GM12891 (cell line): Measurements from ENCODE around the gene MTG1.

Source experiments
- DNase-seq: peaks from one replicate; pipeline ENCODE4 v3.0.0; 2011; ENCODE audit warnings: low spot score; ENCODE audit not compliant: insufficient read length
- FAIRE-seq: peaks from 2 replicates; lab custom pipeline; 2011; peaks lifted over from hg19 to GRCh38; lab: Jason Lieb, UNC
- PAX5 ChIP-seq: IDR thresholded peaks from 2 replicates; pipeline ENCODE4 v1.6.1; 2011; ENCODE audit warnings: low read length, moderate library complexity, mild to moderate bottlenecking; ENCODE audit not compliant: insufficient read depth, severe bottlenecking
- POLR2A ChIP-seq: IDR thresholded peaks from 2 replicates; pipeline ENCODE4 v1.6.1; 2011; ENCODE audit warnings: low read depth, low read length, control low read depth
- POLR2AphosphoS5 ChIP-seq: IDR thresholded peaks from 2 replicates; pipeline ENCODE4 v1.6.1; 2011; ENCODE audit warnings: low read depth, low read length, control low read depth
- POU2F2 ChIP-seq: IDR thresholded peaks from 2 replicates; pipeline ENCODE4 v1.6.1; 2011; ENCODE audit warnings: low read depth, mild to moderate bottlenecking, control low read depth, low read length, moderate library complexity
- SPI1 ChIP-seq: IDR thresholded peaks from 2 replicates; pipeline ENCODE4 v1.6.1; 2011; ENCODE audit warnings: low read depth, low read length, control low read depth
- TAF1 ChIP-seq: IDR thresholded peaks from 2 replicates; pipeline ENCODE4 v1.6.1; 2011; ENCODE audit warnings: low read depth, low read length, control low read depth

The MTG1 gene

DNA sequence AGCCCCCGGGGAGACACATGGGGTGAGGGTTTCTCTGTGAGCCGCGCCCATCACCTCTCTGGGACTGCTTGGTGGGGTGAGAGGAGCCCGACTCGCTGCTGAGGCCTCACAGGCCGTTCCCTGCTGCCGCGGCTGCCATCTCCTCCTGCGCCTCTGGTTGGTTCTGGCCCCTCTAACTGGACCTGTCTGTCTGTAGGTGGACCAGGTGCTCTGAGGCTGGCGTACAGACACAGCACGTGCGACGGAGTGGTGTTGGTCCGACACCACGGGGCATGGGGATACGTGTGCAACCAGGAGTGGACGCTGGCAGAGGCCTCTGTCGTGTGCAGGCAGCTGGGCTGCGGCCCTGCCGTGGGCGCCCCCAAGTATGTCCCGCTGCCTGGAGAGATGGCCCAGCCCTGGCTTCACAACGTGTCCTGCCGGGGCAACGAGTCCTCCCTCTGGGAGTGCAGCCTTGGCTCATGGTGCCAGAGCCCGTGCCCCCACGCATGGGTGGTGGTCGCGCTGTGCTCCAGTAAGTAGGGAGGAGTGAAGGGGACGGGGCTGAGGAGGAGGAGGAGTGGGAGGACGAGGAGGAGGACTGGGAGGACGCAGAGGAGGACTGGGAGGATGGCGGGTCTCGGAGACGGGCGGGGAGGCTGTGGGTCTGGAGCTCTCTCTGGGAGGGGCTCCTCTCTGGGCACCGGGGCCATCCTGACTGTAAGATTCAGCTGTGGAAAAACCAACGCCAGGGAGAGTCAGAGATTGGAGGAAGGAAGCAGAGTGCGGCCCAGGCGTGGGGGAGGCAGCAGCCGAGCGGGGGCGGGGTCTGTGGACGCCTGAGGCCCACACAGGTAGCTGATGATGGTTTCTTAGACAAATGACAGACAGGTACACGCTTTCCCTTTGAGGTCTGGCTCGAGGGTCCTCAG is 62.3 kb downstream of the MTG1 start:
- no peak for TF ChIP-seq POLR2AphosphoS5
- TF ChIP-seq POLR2A, result no peak
- no peak for TF ChIP-seq TAF1
- TF ChIP-seq PAX5, result no peak
- TF ChIP-seq POU2F2, result no peak
- peak; percentile 14 for DNase-seq
- no peak for FAIRE-seq

DNA sequence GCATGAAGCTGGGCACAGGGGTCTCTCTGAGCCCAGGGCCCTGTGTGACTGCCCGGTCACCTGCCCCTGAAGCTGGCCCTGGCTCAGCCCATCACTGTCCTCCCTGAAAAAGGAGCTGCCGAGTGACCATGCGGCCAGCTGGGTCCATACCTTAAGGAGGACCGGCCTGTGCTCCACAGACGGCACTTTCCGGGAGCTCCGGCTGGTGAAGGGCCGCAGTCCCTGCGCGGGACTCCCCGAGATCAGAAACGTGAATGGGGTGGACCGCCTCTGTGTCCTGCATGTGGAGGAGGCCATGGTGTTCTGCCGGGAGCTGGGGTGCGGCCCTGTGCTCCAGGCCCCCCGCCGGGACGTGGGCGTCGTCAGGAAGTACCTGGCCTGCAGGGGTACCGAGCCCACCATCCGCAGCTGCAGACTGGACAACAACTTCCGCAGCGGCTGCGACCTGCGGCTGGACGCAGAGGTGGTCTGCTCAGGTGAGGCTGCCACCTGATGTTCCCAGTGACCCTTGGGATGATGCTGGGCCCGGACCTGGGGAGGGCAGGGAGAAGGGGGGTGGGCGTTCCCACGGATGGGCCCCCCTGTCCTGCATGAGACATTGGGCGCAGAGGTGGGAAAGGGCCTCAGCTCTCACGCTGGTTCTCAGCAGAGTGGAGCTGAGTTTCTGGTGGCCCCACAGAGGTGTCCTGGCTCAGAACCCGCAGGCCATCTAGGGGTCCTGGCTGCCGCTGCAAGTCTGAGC is 63.3 kb downstream of the MTG1 start:
- FAIRE-seq, result no peak
- TF ChIP-seq SPI1 (no peak), POLR2AphosphoS5 (no peak), POLR2A (no peak), POU2F2 (no peak), TAF1 (no peak), PAX5 (no peak)

DNA sequence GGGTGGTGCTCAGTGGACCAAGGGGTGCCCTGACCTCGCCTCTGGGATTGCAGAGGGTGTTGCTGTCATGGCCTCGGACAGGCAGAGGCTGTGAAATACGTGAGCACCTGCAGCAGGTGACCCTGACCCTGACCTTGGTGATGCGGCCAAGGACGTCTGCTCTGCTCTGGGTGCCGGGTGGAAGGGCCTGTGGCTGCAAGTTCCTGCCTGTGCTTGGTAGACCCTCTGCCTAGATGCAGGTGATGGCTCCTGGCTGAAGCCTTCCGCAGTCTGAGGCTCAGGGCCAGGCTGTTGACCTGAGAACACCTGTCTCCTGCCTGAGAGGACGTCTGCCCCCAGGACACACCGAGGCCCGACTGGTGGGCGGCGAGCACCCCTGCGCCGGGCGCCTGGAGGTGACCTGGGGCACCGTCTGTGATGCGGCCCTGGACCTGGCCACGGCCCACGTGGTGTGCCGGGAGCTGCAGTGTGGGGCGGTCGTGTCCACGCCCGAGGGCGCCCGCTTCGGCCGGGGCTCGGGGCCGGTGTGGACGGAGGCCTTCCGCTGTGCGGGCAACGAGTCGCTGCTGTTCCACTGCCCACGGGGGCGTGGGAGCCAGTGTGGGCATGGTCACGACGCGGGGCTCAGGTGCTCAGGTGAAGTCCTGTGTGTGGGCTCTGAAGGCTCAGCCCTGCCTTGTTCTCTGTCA is 64.2 kb downstream of the MTG1 start:
- FAIRE-seq (no peak), DNase-seq (no peak)
- TF ChIP-seq TAF1, result no peak
- TF ChIP-seq SPI1, result no peak
- TF ChIP-seq POLR2A, result no peak
- no peak for TF ChIP-seq POLR2AphosphoS5
- no peak for TF ChIP-seq POU2F2
- TF ChIP-seq PAX5, result no peak

More for the DNA sequence above, 63.3 kb downstream of the MTG1 start:
- DNase-seq, result no peak

GRCh38 chr10:133458710-133459453 is 64.9 kb downstream of the MTG1 start:
- FAIRE-seq (no peak), DNase-seq (no peak)
- no peak for TF ChIP-seq PAX5
- no peak for TF ChIP-seq POU2F2
- TF ChIP-seq TAF1, result no peak
- no peak for TF ChIP-seq SPI1
- no peak for TF ChIP-seq POLR2AphosphoS5
- no peak for TF ChIP-seq POLR2A

DNA sequence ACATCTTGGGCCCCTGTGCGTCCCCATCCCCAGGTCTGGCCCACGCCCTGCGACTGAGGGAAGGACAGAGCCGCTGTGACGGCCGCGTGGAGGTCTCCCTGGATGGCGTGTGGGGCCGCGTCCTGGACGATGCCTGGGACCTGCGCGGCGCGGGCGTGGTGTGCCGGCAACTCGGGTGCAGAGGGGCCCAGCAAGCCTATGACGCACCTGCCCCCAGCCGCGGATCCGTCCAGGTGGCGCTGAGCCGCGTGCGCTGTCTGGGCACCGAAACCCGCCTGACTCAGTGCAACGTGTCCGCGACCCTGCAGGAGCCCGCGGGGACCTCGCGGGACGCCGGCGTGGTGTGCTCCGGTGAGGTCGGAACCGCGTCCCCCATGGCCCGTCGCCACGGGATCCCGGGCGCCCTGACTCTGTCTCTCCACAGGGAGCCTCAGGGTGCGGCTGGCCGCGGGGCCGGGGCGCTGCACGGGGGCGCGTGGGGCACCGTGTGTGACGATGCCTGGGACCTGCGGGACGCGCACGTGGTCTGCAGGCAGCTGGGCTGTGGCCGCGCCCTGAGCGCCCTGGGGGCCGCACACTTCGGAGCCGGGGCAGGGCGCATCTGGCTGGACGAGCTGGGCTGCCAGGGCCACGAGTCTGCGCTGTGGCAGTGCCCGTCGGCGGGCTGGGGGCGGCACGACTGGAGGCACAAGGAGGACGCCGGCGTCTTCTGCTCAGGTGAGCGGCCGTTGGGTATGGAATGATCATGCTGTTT is 65.7 kb downstream of the MTG1 start:
- DNase-seq (no peak), FAIRE-seq (no peak)
- TF ChIP-seq POLR2A, result no peak
- TF ChIP-seq POLR2AphosphoS5, result no peak
- no peak for TF ChIP-seq TAF1
- no peak for TF ChIP-seq PAX5
- TF ChIP-seq POU2F2, result no peak
- TF ChIP-seq SPI1, result no peak

- no peak for DNase-seq
- TF ChIP-seq TAF1 (no peak), POLR2A (no peak), POU2F2 (no peak), PAX5 (no peak), POLR2AphosphoS5 (no peak), SPI1 (no peak)
- FAIRE-seq, result no peak
These were observed 66.3 kb downstream of the MTG1 start for GRCh38 chr10:133460208-133460769.

GRCh38 chr10:133461027-133461426 is 67.1 kb downstream of the MTG1 start:
- DNase-seq, result no peak
- TF ChIP-seq PAX5 (no peak), POLR2A (no peak), TAF1 (no peak), SPI1 (no peak), POLR2AphosphoS5 (no peak)
- FAIRE-seq, result no peak

GRCh38 chr10:133461841-133462240 is 67.9 kb downstream of the MTG1 start:
- TF ChIP-seq SPI1 (no peak), PAX5 (no peak), POLR2A (no peak), POLR2AphosphoS5 (no peak), POU2F2 (no peak), TAF1 (no peak)
- FAIRE-seq (no peak), DNase-seq (no peak)
